Upper lobe of left lung (tissue), 6 donors: ENCODE data around the gene SMAD2. TPM values are rescaled to one million over a fixed set of nuclear protein-coding genes. Genes with fewer than 3 reads are reported as not detected.

Experiments used
- ATAC-seq, 2 donors: fragments of 200-7000 bp; cut with Tn5 transposase; one replicate each; pipeline ENCODE4 v1.9.1; 2022; ENCODE audit warnings: mild to moderate bottlenecking in 2 of 2, moderate library complexity in 2 of 2; ENCODE audit not compliant: low FRiP score in 2 of 2
- DNase-seq, 2 donors: peaks; one replicate each; pipeline ENCODE4 v3.0.0-alpha.2; 2019 to 2020
- H3K27ac ChIP-seq, 4 donors: fragments of 200-600 bp; sonication (generic); one replicate each; pipeline ENCODE4 v1.5.1; 2016 to 2019
- H3K27me3 ChIP-seq, 4 donors: fragments of 200-600 bp; sonication (generic); one replicate each; pipeline ENCODE4 v1.5.1; 2017 to 2019
- H3K36me3 ChIP-seq, 4 donors: fragments of 200-600 bp; sonication (generic); one replicate each; pipeline ENCODE4 v1.5.1; 2016 to 2019
- H3K4me1 ChIP-seq, 4 donors: fragments of 200-600 bp; sonication (generic); one replicate each; pipeline ENCODE4 v1.5.1; 2018 to 2019
- H3K4me3 ChIP-seq, 4 donors: fragments of 200-600 bp; sonication (generic); one replicate each; pipeline ENCODE4 v1.5.1; 2017 to 2019; ENCODE audit warnings: mild to moderate bottlenecking in 2 of 4, moderate library complexity in 1 of 4
- H3K9me3 ChIP-seq, 4 donors: fragments of 200-600 bp; sonication (generic); one replicate each; pipeline ENCODE4 v1.5.1; 2018 to 2019
- CTCF ChIP-seq, 6 experiments: fragments of 450-650 bp in 4 of 6; fragments of 200-600 bp in 2 of 6; sonication (generic) in 2 of 6; IDR thresholded peaks; one replicate each; pipeline ENCODE4 v1.5.1; 2016 to 2019; ENCODE audit warnings: antibody characterized with exemption in 6 of 6
- EP300 ChIP-seq, 4 donors: sonication (generic); formaldehyde crosslinking; IDR thresholded peaks; one replicate each; pipeline ENCODE4 v1.5.1; 2017; ENCODE audit warnings: antibody characterized with exemption in 4 of 4, control low read depth in 2 of 4
- POLR2A ChIP-seq, 4 donors: fragments of 450-650 bp; IDR thresholded peaks; one replicate each; pipeline ENCODE4 v1.5.1; 2016 to 2017; ENCODE audit warnings: antibody characterized with exemption in 4 of 4, mild to moderate bottlenecking in 2 of 4
- POLR2AphosphoS5 ChIP-seq, 2 donors: sonication (generic); formaldehyde crosslinking; IDR thresholded peaks; one replicate each; pipeline ENCODE4 v1.5.1; 2017; ENCODE audit warnings: antibody characterized with exemption in 2 of 2
- WGBS, 2 donors: methylation state at CpG; one replicate each; pipeline ENCODE4 v1.1.5; 2017 to 2018; 5-methylcytosine and 5-hydroxymethylcytosine counted together
- total RNA-seq, 6 donors: library from RNA; depleted of rRNA in 4 of 6; stranded (reverse); fragments of >200 nt in 4 of 6; gene quantifications; one replicate each; pipeline versions ENCODE4 v1.1.0 to v1.2.1, GENCODE V29; 2016 to 2021
- donor health status: DM: no; HTN: no; CAD: no; lungs with moderate emphysema.
- donor health status: DM: no; HTN: yes; CAD: no; lungs with severe emphysema.

The SMAD2 gene
- total RNA-seq, 6 donors from 2014 or later = 52.1 to 151 (median 97.8) TPM

- DNase-seq (no peak), ATAC-seq (no peak)
- Histone ChIP-seq H3K27me3 (no peaks in the 10 kb centered on the region), H3K4me3 (no peak overlapping the region), H3K27ac (no peak overlapping the region), H3K4me1 (peaks cover 8 to 25% (median 15%) of the 10 kb centered on the region in 4 donors), H3K9me3 (peaks cover 0 to 4% (median 0%) of the 10 kb centered on the region in 4 donors), H3K36me3 (no peaks in the 10 kb centered on the region)
- TF ChIP-seq CTCF (IDR thresholded peaks at IDR 0.05) (no peak), EP300 (IDR thresholded peaks at IDR 0.05) (no peak), POLR2A (IDR thresholded peaks at IDR 0.05) (no peak)
- WGBS, 2 donors = 62 to 68% methylated on average over 4 of the region's 4 CpGs
Observed at GRCh38 chr18:47909484-47909883, 21.0 kb downstream of the SMAD2 start.

- Histone ChIP-seq H3K27ac (no peak overlapping the region), H3K36me3 (no peaks in the 10 kb centered on the region), H3K4me3 (no peak overlapping the region), H3K4me1 (peaks cover 6 to 20% (median 9%) of the 10 kb centered on the region in 4 donors), H3K27me3 (no peaks in the 10 kb centered on the region), H3K9me3 (peaks cover 0 to 4% (median 0%) of the 10 kb centered on the region in 4 donors)
- no peak for ATAC-seq
- no peak for DNase-seq
- WGBS, 2 donors = 89 to 90% methylated on average over 6 of the region's 6 CpGs
- no peak for TF ChIP-seq EP300 (IDR thresholded peaks at IDR 0.05)
- TF ChIP-seq POLR2AphosphoS5 (IDR thresholded peaks at IDR 0.05) = no peak
- TF ChIP-seq CTCF (IDR thresholded peaks at IDR 0.05) = no peak
- no peak for TF ChIP-seq POLR2A (IDR thresholded peaks at IDR 0.05)
Observed at GRCh38 chr18:47908592-47908991, 21.9 kb downstream of the SMAD2 start.

GRCh38 chr18:47906408-47906807 lies 24.1 kb downstream of the SMAD2 start:
- DNase-seq = no peak
- H3K4me1 ChIP-seq = peaks cover 6 to 14% (median 9%) of the 10 kb centered on the region in 4 donors
- no peaks in the 10 kb centered on the region for H3K27me3 ChIP-seq
- ATAC-seq = no peak
- TF ChIP-seq POLR2A (IDR thresholded peaks at IDR 0.05) = no peak
- no peak for TF ChIP-seq POLR2AphosphoS5 (IDR thresholded peaks at IDR 0.05)
- TF ChIP-seq CTCF (IDR thresholded peaks at IDR 0.05) = no peak
- TF ChIP-seq EP300 (IDR thresholded peaks at IDR 0.05) = no peak
- peaks cover 0 to 4% (median 0%) of the 10 kb centered on the region in 4 donors for H3K9me3 ChIP-seq
- H3K36me3 ChIP-seq = no peaks in the 10 kb centered on the region
- WGBS, 2 donors = 97 to 99% methylated on average over 3 of the region's 3 CpGs
- no peak overlapping the region for H3K4me3 ChIP-seq
- no peak overlapping the region for H3K27ac ChIP-seq

GRCh38 chr18:47903809-47904208 lies 26.6 kb downstream of the SMAD2 start:
- ATAC-seq (no peak), DNase-seq (no peak)
- WGBS, 2 donors = 86 to 95% methylated on average over 2 of the region's 2 CpGs
- peaks cover 0 to 4% (median 0%) of the 10 kb centered on the region in 4 donors for H3K9me3 ChIP-seq
- no peaks in the 10 kb centered on the region for H3K27me3 ChIP-seq
- H3K4me3 ChIP-seq = no peak overlapping the region
- peaks cover 9 to 15% (median 12%) of the 10 kb centered on the region in 4 donors for H3K4me1 ChIP-seq
- no peak overlapping the region for H3K27ac ChIP-seq
- TF ChIP-seq CTCF (IDR thresholded peaks at IDR 0.05) = no peak
- no peak for TF ChIP-seq POLR2A (IDR thresholded peaks at IDR 0.05)
- no peak for TF ChIP-seq POLR2AphosphoS5 (IDR thresholded peaks at IDR 0.05)
- TF ChIP-seq EP300 (IDR thresholded peaks at IDR 0.05) = no peak
- H3K36me3 ChIP-seq = no peaks in the 10 kb centered on the region
